Liver (tissue), 9 donors: ENCODE measurements around the gene UBE2D1. TPM values are rescaled to one million over a fixed set of nuclear protein-coding genes. Genes with fewer than 3 reads are reported as not detected.

Experiments used
- DNase-seq: peaks from one replicate; pipeline ENCODE4 v3.0.0-alpha.2; 2017; ENCODE audit warnings: low spot score
- H3K27ac ChIP-seq, 2 donors: one replicate each; pipeline ENCODE4 v1.7.0; 2013; ENCODE audit warnings: inconsistent platforms in 2 of 2, low read length in 2 of 2, control low read depth in 1 of 2, low read depth in 1 of 2, mild to moderate bottlenecking in 1 of 2
- H3K27me3 ChIP-seq, 4 donors: one replicate each; pipeline versions ENCODE4 v1.6.1 to v1.7.0; 2013; ENCODE audit warnings: low read length in 3 of 4, inconsistent platforms in 1 of 4, mild to moderate bottlenecking in 1 of 4, moderate library complexity in 1 of 4; ENCODE audit not compliant: control insufficient read depth in 4 of 4, insufficient read depth in 4 of 4
- H3K36me3 ChIP-seq, 4 donors: one replicate each; pipeline versions ENCODE4 v1.6.1 to v1.7.0; 2013; ENCODE audit warnings: low read length in 3 of 4, mild to moderate bottlenecking in 3 of 4, low read depth in 1 of 4, moderate library complexity in 1 of 4; ENCODE audit not compliant: control insufficient read depth in 4 of 4, insufficient read depth in 3 of 4
- H3K4me1 ChIP-seq, 4 donors: one replicate each; pipeline versions ENCODE4 v1.6.1 to v1.7.0; 2013; ENCODE audit warnings: low read length in 3 of 4, mild to moderate bottlenecking in 3 of 4, moderate library complexity in 1 of 4; ENCODE audit not compliant: control insufficient read depth in 4 of 4, insufficient read depth in 4 of 4
- H3K4me3 ChIP-seq, 3 donors: one replicate each; pipeline versions ENCODE4 v1.6.1 to v1.7.0; 2013; ENCODE audit warnings: low read length in 3 of 3, control low read depth in 1 of 3, low read depth in 1 of 3, mild to moderate bottlenecking in 1 of 3
- H3K9ac ChIP-seq, 2 donors: one replicate each; pipeline ENCODE4 v1.7.0; 2013; ENCODE audit warnings: low read length in 2 of 2, mild to moderate bottlenecking in 2 of 2, moderate library complexity in 2 of 2, control low read depth in 1 of 2, low read depth in 1 of 2
- H3K9me3 ChIP-seq, 4 donors: one replicate each; pipeline versions ENCODE4 v1.6.1 to v1.7.0; 2013; ENCODE audit warnings: low read length in 3 of 4; ENCODE audit not compliant: control insufficient read depth in 4 of 4
- ATF3 ChIP-seq: IDR thresholded peaks from 2 replicates; pipeline ENCODE4 v1.6.1; 2016; ENCODE audit warnings: antibody characterized with exemption
- CTCF ChIP-seq: fragments of 150-350 bp; IDR thresholded peaks from 2 replicates; pipeline ENCODE4 v1.5.1; 2017; ENCODE audit warnings: improper control_type of control experiment, low read depth, low read length; ENCODE audit not compliant: missing input control
- EGR1 ChIP-seq, 2 donors: IDR thresholded peaks; 2 replicates each; pipeline ENCODE4 v1.6.1; 2016 to 2018; ENCODE audit warnings: antibody characterized with exemption in 2 of 2, low read depth in 2 of 2
- FOXA1 ChIP-seq: IDR thresholded peaks from 2 replicates; pipeline ENCODE4 v1.6.1; 2016; ENCODE audit warnings: antibody characterized with exemption
- FOXA2 ChIP-seq: IDR thresholded peaks from 2 replicates; pipeline ENCODE4 v1.6.1; 2016; ENCODE audit warnings: antibody characterized with exemption
- GABPA ChIP-seq, 2 donors: IDR thresholded peaks in 1 of 2; conservative IDR thresholded peaks in 1 of 2; 2 replicates each; pipeline ENCODE4 v1.6.1; 2016; ENCODE audit warnings: antibody characterized with exemption in 2 of 2, mild to moderate bottlenecking in 1 of 2, moderate library complexity in 1 of 2
- HNF4A ChIP-seq, 2 donors: conservative IDR thresholded peaks; 2 replicates each; pipeline ENCODE4 v1.6.1; 2016; ENCODE audit warnings: antibody characterized with exemption in 2 of 2, mild to moderate bottlenecking in 2 of 2
- HNF4G ChIP-seq: IDR thresholded peaks from 2 replicates; pipeline ENCODE4 v1.6.1; 2016; ENCODE audit warnings: antibody characterized with exemption
- JUND ChIP-seq, 2 donors: IDR thresholded peaks; 2 replicates each; pipeline ENCODE4 v1.6.1; 2016; ENCODE audit warnings: antibody characterized with exemption in 2 of 2
- NR2F2 ChIP-seq: IDR thresholded peaks from 2 replicates; pipeline ENCODE4 v1.6.1; 2016; ENCODE audit warnings: antibody characterized with exemption
- RAD21 ChIP-seq, 2 donors: IDR thresholded peaks; 2 replicates each; pipeline ENCODE4 v1.6.1; 2016; ENCODE audit warnings: antibody characterized with exemption in 2 of 2, mild to moderate bottlenecking in 2 of 2
- RXRA ChIP-seq, 2 donors: IDR thresholded peaks; 2 replicates each; pipeline ENCODE4 v1.6.1; 2017 to 2018; ENCODE audit warnings: antibody characterized with exemption in 2 of 2, mild to moderate bottlenecking in 1 of 2
- SP1 ChIP-seq: IDR thresholded peaks from 2 replicates; pipeline ENCODE4 v1.6.1; 2018; ENCODE audit warnings: antibody characterized with exemption, mild to moderate bottlenecking
- TAF1 ChIP-seq: conservative IDR thresholded peaks from 2 replicates; pipeline ENCODE4 v1.6.1; 2016; ENCODE audit warnings: antibody characterized with exemption, mild to moderate bottlenecking
- YY1 ChIP-seq: IDR thresholded peaks from 2 replicates; pipeline ENCODE4 v1.6.1; 2016; ENCODE audit warnings: antibody characterized with exemption, mild to moderate bottlenecking
- ZBTB33 ChIP-seq: IDR thresholded peaks from 2 replicates; pipeline ENCODE4 v1.6.1; 2016; ENCODE audit warnings: antibody characterized with exemption
- WGBS: extraction: QIAGEN DNeasy Blood & Tissue Kit; methylation state at CpG from one replicate; pipeline ENCODE4 v1.1.7; 2013; 5-methylcytosine and 5-hydroxymethylcytosine counted together
- polyA plus RNA-seq, 2 donors: library from polyadenylated mRNA; stranded (reverse) in 1 of 2; unstranded in 1 of 2; fragments of 200-250 nt in 1 of 2; fragments of >200 nt in 1 of 2; fragmentation: Nextera tagmentation in 1 of 2; extraction: Ambion mirVana in 1 of 2; gene quantifications; one replicate each; pipeline versions ENCODE4 v1.2.1 to v1.2.3, GENCODE V29; 2013 to 2015
- total RNA-seq, 2 donors: library from RNA; depleted of rRNA; stranded (reverse); fragments of >200 nt; gene quantifications; one replicate each; pipeline ENCODE4 v1.2.3, GENCODE V29; 2014
- TF ChIP-seq, protein P1 (sequence below): IDR thresholded peaks from 2 replicates; pipeline ENCODE4 v1.6.1; 2016; ENCODE audit warnings: antibody characterized with exemption
- TF ChIP-seq, protein P2 (sequence below): IDR thresholded peaks from 2 replicates; pipeline ENCODE4 v1.6.1; 2016; ENCODE audit warnings: antibody characterized with exemption, mild to moderate bottlenecking
- donor health status: healthy.
- donor health status: healthy.
- donor health status: healthy.
- donor health status: healthy.
- donor health status: healthy.

The UBE2D1 gene
- total and polyA plus RNA-seq, 4 donors, result 3.5 to 6.8 (median 5.8) TPM

- peak within 1 kb of the TSS; percentile 65 to 100 (median 77) for H3K4me3 ChIP-seq
- peak within 1 kb of the TSS; percentile 86 to 89 for H3K27ac ChIP-seq
- peak; percentile 98 for DNase-seq
- peaks cover 0 to 21% (median 16%) of the 10 kb centered on the region in 4 donors for H3K36me3 ChIP-seq
- no peaks in the 10 kb centered on the region for H3K27me3 ChIP-seq
- peak in 1 of 2 donors; percentile 21 for TF ChIP-seq HNF4A (conservative IDR thresholded peaks at IDR 0.05)
- TF ChIP-seq JUND (IDR thresholded peaks at IDR 0.05), result no peak
- TF ChIP-seq ZBTB33, result peak; percentile 66
- no peak for TF ChIP-seq FOXA2
- no peak for TF ChIP-seq ATF3
- peak; percentile 56 for TF ChIP-seq CTCF
- peak; percentile 92 for TF ChIP-seq YY1
- TF ChIP-seq TAF1, result peak; percentile 62
- TF ChIP-seq GABPA (IDR thresholded peaks at IDR 0.05 in 1 of 2, conservative IDR thresholded peaks at IDR 0.05 in 1 of 2), result peak; percentile 44 to 89
- peak in 1 of 2 donors; percentile 46 for TF ChIP-seq RXRA (IDR thresholded peaks at IDR 0.05)
- TF ChIP-seq SP1, result peak; percentile 52
- TF ChIP-seq RAD21 (IDR thresholded peaks at IDR 0.05), result peak; percentile 57 to 65
- TF ChIP-seq EGR1 (IDR thresholded peaks at IDR 0.05; ENCODE audit: low read depth in 2 of 2), result peak; percentile 90 to 95
- TF ChIP-seq HNF4G, result no peak
- TF ChIP-seq NR2F2, result peak; percentile 5
- TF ChIP-seq, protein P1, sequence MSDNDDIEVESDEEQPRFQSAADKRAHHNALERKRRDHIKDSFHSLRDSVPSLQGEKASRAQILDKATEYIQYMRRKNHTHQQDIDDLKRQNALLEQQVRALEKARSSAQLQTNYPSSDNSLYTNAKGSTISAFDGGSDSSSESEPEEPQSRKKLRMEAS, result peak; percentile 66
- TF ChIP-seq FOXA1, result peak; percentile 64
- TF ChIP-seq, protein P2, sequence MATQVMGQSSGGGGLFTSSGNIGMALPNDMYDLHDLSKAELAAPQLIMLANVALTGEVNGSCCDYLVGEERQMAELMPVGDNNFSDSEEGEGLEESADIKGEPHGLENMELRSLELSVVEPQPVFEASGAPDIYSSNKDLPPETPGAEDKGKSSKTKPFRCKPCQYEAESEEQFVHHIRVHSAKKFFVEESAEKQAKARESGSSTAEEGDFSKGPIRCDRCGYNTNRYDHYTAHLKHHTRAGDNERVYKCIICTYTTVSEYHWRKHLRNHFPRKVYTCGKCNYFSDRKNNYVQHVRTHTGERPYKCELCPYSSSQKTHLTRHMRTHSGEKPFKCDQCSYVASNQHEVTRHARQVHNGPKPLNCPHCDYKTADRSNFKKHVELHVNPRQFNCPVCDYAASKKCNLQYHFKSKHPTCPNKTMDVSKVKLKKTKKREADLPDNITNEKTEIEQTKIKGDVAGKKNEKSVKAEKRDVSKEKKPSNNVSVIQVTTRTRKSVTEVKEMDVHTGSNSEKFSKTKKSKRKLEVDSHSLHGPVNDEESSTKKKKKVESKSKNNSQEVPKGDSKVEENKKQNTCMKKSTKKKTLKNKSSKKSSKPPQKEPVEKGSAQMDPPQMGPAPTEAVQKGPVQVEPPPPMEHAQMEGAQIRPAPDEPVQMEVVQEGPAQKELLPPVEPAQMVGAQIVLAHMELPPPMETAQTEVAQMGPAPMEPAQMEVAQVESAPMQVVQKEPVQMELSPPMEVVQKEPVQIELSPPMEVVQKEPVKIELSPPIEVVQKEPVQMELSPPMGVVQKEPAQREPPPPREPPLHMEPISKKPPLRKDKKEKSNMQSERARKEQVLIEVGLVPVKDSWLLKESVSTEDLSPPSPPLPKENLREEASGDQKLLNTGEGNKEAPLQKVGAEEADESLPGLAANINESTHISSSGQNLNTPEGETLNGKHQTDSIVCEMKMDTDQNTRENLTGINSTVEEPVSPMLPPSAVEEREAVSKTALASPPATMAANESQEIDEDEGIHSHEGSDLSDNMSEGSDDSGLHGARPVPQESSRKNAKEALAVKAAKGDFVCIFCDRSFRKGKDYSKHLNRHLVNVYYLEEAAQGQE, result peak; percentile 86
- no peaks in the 10 kb centered on the region for H3K9me3 ChIP-seq
- under 1% methylated on average over 65 of the region's 65 CpGs for WGBS
- H3K9ac ChIP-seq, result peak within 1 kb of the TSS; percentile 67 to 89
- H3K4me1 ChIP-seq, result peaks cover 2 to 20% (median 13%) of the 10 kb centered on the region in 4 donors
Measured at GRCh38 chr10:58384999-58385783, 50.4 kb downstream of the UBE2D1 start, which contains the start of gene TFAM. TFAM (plus strand) TSS chr10:58385410; CDS start chr10:58385548, 138 bp downstream.
